ENCODE data around the gene LAD1. TPM values are rescaled to one million over a fixed set of nuclear protein-coding genes. Genes with fewer than 3 reads are reported as not detected.

The LAD1 gene
- total and polyA plus RNA-seq, 2 donors (not counting 1 experiment from before 2014, with no cell fraction given): 0.10 TPM; not detected in 1

DNA sequence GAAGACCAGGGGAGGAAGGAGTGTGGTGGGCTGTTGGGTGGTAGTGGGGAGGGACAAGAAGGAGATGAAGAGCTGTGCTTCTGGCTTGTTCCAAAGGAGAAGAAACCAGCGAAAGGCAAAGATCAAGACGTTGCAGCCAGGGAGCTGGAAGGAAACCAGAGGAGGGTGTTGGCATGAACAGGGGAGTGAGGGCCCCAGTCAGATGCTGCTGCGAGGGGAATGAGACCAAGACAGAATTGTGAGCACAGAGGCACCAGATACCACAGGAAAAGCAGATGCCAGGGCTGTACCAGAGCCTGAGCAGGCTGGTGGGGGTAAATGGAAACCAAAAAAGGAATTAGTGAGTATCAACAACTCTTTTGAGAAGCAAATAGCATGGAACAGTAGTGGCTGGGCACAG lies 6.0 kb downstream of the LAD1 start:
- ATAC-seq (ENCODE audit: low read depth) (no peak), DNase-seq (no peak)
- Histone ChIP-seq H3K4me3 (ENCODE audit: control extremely low read depth in 1 of 5, extremely low read depth in 1 of 5, insufficient read depth in 1 of 5, low read depth in 2 of 5, low read length in 4 of 5) (no peak overlapping the region), H3K79me2 (ENCODE audit: control insufficient read depth, insufficient read depth, low read length) (no peaks in the 10 kb centered on the region), H3K36me3 (replicated peaks in 1 of 2; ENCODE audit: control extremely low read depth in 1 of 2, control insufficient read depth in 1 of 2, extremely low read depth in 1 of 2, insufficient read depth in 2 of 2, low read length in 1 of 2) (no peaks in the 10 kb centered on the region), H3K27ac (ENCODE audit: low read length in 2 of 2) (no peak overlapping the region), H3K27me3 (replicated peaks in 1 of 4; ENCODE audit: control extremely low read depth in 1 of 4, control insufficient read depth in 3 of 4, insufficient read depth in 4 of 4, low read length in 3 of 4) (peaks cover 0 to 10% (median 3%) of the 10 kb centered on the region in 4 experiments), H2AFZ (ENCODE audit: insufficient read depth, low read depth, low read length, poor library complexity, severe bottlenecking) (no peak overlapping the region), H3K9ac (ENCODE audit: low read length) (no peak overlapping the region), H3K9me3 (ENCODE audit: control extremely low read depth in 1 of 3, control insufficient read depth in 2 of 3, insufficient read depth in 1 of 3, low read length in 2 of 3) (no peaks in the 10 kb centered on the region), H3K4me1 (ENCODE audit: control insufficient read depth in 2 of 2, insufficient read depth in 2 of 2, low read length in 2 of 2) (no peaks in the 10 kb centered on the region), H4K20me1 (ENCODE audit: control insufficient read depth, insufficient read depth, low read length, poor library complexity, severe bottlenecking) (no peaks in the 10 kb centered on the region), H3K4me2 (replicated peaks; ENCODE audit: low read depth, low read length, poor library complexity, severe bottlenecking) (no peak overlapping the region)
- no peak overlapping the region for H3K4me3 Mint-ChIP-seq
- ChIA-PET CTCF (interaction anchor here (0.7 kb wide), 1 partner anchor 13 kb away, joined by 3 read pairs; no protein-coding TSS in a partner anchor), POLR2A (no interaction called here)
- 8% methylated on average over 3 of the region's 3 CpGs for WGBS (ENCODE audit: insufficient coverage)
- H3K27me3 Mint-ChIP-seq: peaks cover 36% of the 10 kb centered on the region
- no peaks in the 10 kb centered on the region for H3K4me1 Mint-ChIP-seq
- no peaks in the 10 kb centered on the region for H3K9me3 Mint-ChIP-seq (ENCODE audit: insufficient read depth)
- intact Hi-C loops (cut with micrococcal nuclease): no loop called here
- no peak overlapping the region for H3K27ac Mint-ChIP-seq
- no peak for TF ChIP-seq CTCF (IDR thresholded peaks at IDR 0.05)
- no peak for TF ChIP-seq EZH2 (IDR thresholded peaks at IDR 0.05; ENCODE audit: borderline replicate concordance, insufficient read depth, low read depth, low read length, poor library complexity, severe bottlenecking)

GRCh38 chr1:201391651-201392511 lies 7.2 kb downstream of the LAD1 start:
- Histone ChIP-seq H3K27me3 (replicated peaks in 1 of 4; ENCODE audit: control extremely low read depth in 1 of 4, control insufficient read depth in 3 of 4, insufficient read depth in 4 of 4, low read length in 3 of 4) (peaks cover 0 to 13% (median 0%) of the 10 kb centered on the region in 4 experiments), H3K79me2 (ENCODE audit: control insufficient read depth, insufficient read depth, low read length) (no peaks in the 10 kb centered on the region), H3K9me3 (ENCODE audit: control extremely low read depth in 1 of 3, control insufficient read depth in 2 of 3, insufficient read depth in 1 of 3, low read length in 2 of 3) (no peaks in the 10 kb centered on the region), H3K27ac (ENCODE audit: low read length in 2 of 2) (no peak overlapping the region), H3K9ac (ENCODE audit: low read length) (no peak overlapping the region), H3K36me3 (replicated peaks in 1 of 2; ENCODE audit: control extremely low read depth in 1 of 2, control insufficient read depth in 1 of 2, extremely low read depth in 1 of 2, insufficient read depth in 2 of 2, low read length in 1 of 2) (no peaks in the 10 kb centered on the region), H2AFZ (ENCODE audit: insufficient read depth, low read depth, low read length, poor library complexity, severe bottlenecking) (no peak overlapping the region), H3K4me3 (ENCODE audit: control extremely low read depth in 1 of 5, extremely low read depth in 1 of 5, insufficient read depth in 1 of 5, low read depth in 2 of 5, low read length in 4 of 5) (no peak overlapping the region), H3K4me1 (ENCODE audit: control insufficient read depth in 2 of 2, insufficient read depth in 2 of 2, low read length in 2 of 2) (no peaks in the 10 kb centered on the region), H3K4me2 (replicated peaks; ENCODE audit: low read depth, low read length, poor library complexity, severe bottlenecking) (no peak overlapping the region), H4K20me1 (ENCODE audit: control insufficient read depth, insufficient read depth, low read length, poor library complexity, severe bottlenecking) (no peaks in the 10 kb centered on the region)
- ChIA-PET POLR2A (no interaction called here), CTCF (no interaction called here)
- peaks cover 34% of the 10 kb centered on the region for H3K27me3 Mint-ChIP-seq
- no peak overlapping the region for H3K27ac Mint-ChIP-seq
- H3K4me1 Mint-ChIP-seq: no peaks in the 10 kb centered on the region
- H3K9me3 Mint-ChIP-seq (ENCODE audit: insufficient read depth): no peaks in the 10 kb centered on the region
- no peak overlapping the region for H3K4me3 Mint-ChIP-seq
- DNase-seq (no peak), ATAC-seq (ENCODE audit: low read depth) (no peak)
- no peak for TF ChIP-seq EZH2 (IDR thresholded peaks at IDR 0.05; ENCODE audit: borderline replicate concordance, insufficient read depth, low read depth, low read length, poor library complexity, severe bottlenecking)
- no peak for TF ChIP-seq CTCF (IDR thresholded peaks at IDR 0.05)
- WGBS (ENCODE audit: insufficient coverage): 81% methylated on average over 9 of the region's 9 CpGs
- intact Hi-C loops (cut with micrococcal nuclease): no loop called here

All from B cell (primary cell).